H1 (cell line): ENCODE measurements around the gene VRK2. TPM values are rescaled to one million over a fixed set of nuclear protein-coding genes. Genes with fewer than 3 reads are reported as not detected.

Experiments used
- CTCF ChIA-PET: fragments of 300-600 bp; sonication (Branson Sonifier 250); formaldehyde crosslinking; loops from one replicate; lab custom pipeline; 2021; ENCODE audit not compliant: partially characterized antibody; lab: Charles Lee
- POLR2A ChIA-PET: fragments of 300-600 bp; sonication (Branson Sonifier 250); formaldehyde crosslinking; loops from one replicate; lab custom pipeline; 2021; ENCODE audit warnings: inconsistent platforms; ENCODE audit not compliant: partially characterized antibody; lab: Charles Lee
- DNase-seq, 2 experiments: peaks; one replicate each; pipeline versions ENCODE4 v3.0.0 to v3.0.0-alpha.2; 2010 to 2022; ENCODE audit warnings: low spot score in 2 of 2, low read depth in 1 of 2, mixed read lengths in 1 of 2
- FAIRE-seq: peaks from 2 replicates; lab custom pipeline; 2011; peaks lifted over from hg19 to GRCh38; lab: Jason Lieb, UNC
- H2AFZ ChIP-seq: 2 replicates; pipeline ENCODE4 v1.8.1; 2012; ENCODE audit warnings: low read length, inconsistent platforms
- H2AK5ac ChIP-seq: 2 replicates; pipeline ENCODE4 v1.6.1; 2013; ENCODE audit warnings: low read depth, low read length
- H2BK120ac ChIP-seq: replicated peaks from 2 replicates; pipeline ENCODE3; 2013; ENCODE audit warnings: low read depth, low read length, inconsistent platforms
- H2BK12ac ChIP-seq: 2 replicates; pipeline ENCODE4 v1.6.1; 2013; ENCODE audit warnings: low read depth, low read length
- H2BK15ac ChIP-seq: 2 replicates; pipeline ENCODE4 v1.6.1; 2013; ENCODE audit warnings: low read length
- H2BK20ac ChIP-seq: 2 replicates; pipeline ENCODE4 v1.6.1; 2013; ENCODE audit warnings: low read length
- H2BK5ac ChIP-seq: 2 replicates; pipeline ENCODE4 v1.6.1; 2013; ENCODE audit warnings: low read depth, low read length
- H3K14ac ChIP-seq: 2 replicates; pipeline ENCODE4 v1.6.1; 2013; ENCODE audit warnings: inconsistent platforms; ENCODE audit not compliant: insufficient read length
- H3K18ac ChIP-seq: 2 replicates; pipeline ENCODE4 v1.6.1; 2013; ENCODE audit warnings: low read length; ENCODE audit errors: extremely low read depth
- H3K23ac ChIP-seq: 2 replicates; pipeline ENCODE4 v1.6.1; 2013; ENCODE audit warnings: inconsistent platforms; ENCODE audit not compliant: insufficient read length
- H3K23me2 ChIP-seq: 2 replicates; pipeline ENCODE4 v1.6.1; 2013; ENCODE audit warnings: low read depth, low read length
- H3K27ac ChIP-seq: 2 replicates; pipeline ENCODE4 v1.6.1; 2011; ENCODE audit warnings: low read depth, low read length, inconsistent platforms
- H3K27me3 ChIP-seq, 4 experiments: replicated peaks in 1 of 4; 1 replicate in 1 of 4; 2 replicates in 3 of 4; pipeline versions ENCODE4 v1.6.1 to v1.8.1; 2011 to 2013; ENCODE audit warnings: low read length in 3 of 4, mild to moderate bottlenecking in 3 of 4, inconsistent platforms in 2 of 4, mixed read lengths in 2 of 4, moderate library complexity in 1 of 4; ENCODE audit not compliant: control insufficient read depth in 3 of 4, insufficient read depth in 3 of 4; ENCODE audit errors: extremely low read depth in 1 of 4
- H3K36me3 ChIP-seq, 4 experiments: 2 replicates each; pipeline versions ENCODE4 v1.6.1 to v1.8.1; 2011 to 2013; ENCODE audit warnings: mild to moderate bottlenecking in 4 of 4, low read length in 3 of 4, moderate library complexity in 2 of 4, control low read depth in 1 of 4, inconsistent platforms in 1 of 4; ENCODE audit not compliant: insufficient read depth in 4 of 4, control insufficient read depth in 2 of 4
- H3K4ac ChIP-seq: replicated peaks from 2 replicates; pipeline ENCODE3; 2013; ENCODE audit warnings: low read length, low read depth, mixed read lengths, inconsistent platforms; ENCODE audit not compliant: insufficient read length
- H3K4me1 ChIP-seq, 4 experiments: replicated peaks in 1 of 4; 1 replicate in 1 of 4; 2 replicates in 3 of 4; pipeline versions ENCODE4 v1.6.1 to v1.8.1; 2011 to 2013; ENCODE audit warnings: low read length in 3 of 4, inconsistent platforms in 2 of 4, mixed read lengths in 1 of 4; ENCODE audit not compliant: insufficient read depth in 4 of 4, control insufficient read depth in 3 of 4
- H3K4me2 ChIP-seq, 2 experiments: 2 replicates each; pipeline versions ENCODE4 v1.6.1 to v1.8.1; 2011 to 2013; ENCODE audit warnings: low read depth in 2 of 2, low read length in 2 of 2, control low read depth in 1 of 2, inconsistent platforms in 1 of 2, mild to moderate bottlenecking in 1 of 2; ENCODE audit not compliant: insufficient read depth in 1 of 2
- H3K4me3 ChIP-seq, 4 experiments: fragments of 200-600, 300-600 bp in 1 of 4; sonication (generic), shearing (Covaris generic), sonication (Bioruptor Twin) in 1 of 4; 2 replicates each; pipeline versions ENCODE4 v1.5.1 to v1.8.1; 2011 to 2016; ENCODE audit warnings: low read length in 4 of 4, low read depth in 3 of 4, control low read depth in 2 of 4, inconsistent platforms in 2 of 4, mild to moderate bottlenecking in 2 of 4, mixed read lengths in 1 of 4, moderate library complexity in 1 of 4; ENCODE audit not compliant: insufficient read depth in 2 of 4; ENCODE audit errors: extremely low read depth in 1 of 4
- H3K56ac ChIP-seq: replicated peaks from 2 replicates; pipeline ENCODE3; 2013; ENCODE audit warnings: low read depth, mild to moderate bottlenecking, mixed read lengths, low read length, inconsistent platforms; ENCODE audit not compliant: insufficient read length
- H3K79me1 ChIP-seq: 2 replicates; pipeline ENCODE4 v1.6.1; 2013; ENCODE audit warnings: low read depth, low read length, control low read depth
- H3K79me2 ChIP-seq, 2 experiments: 2 replicates each; pipeline versions ENCODE4 v1.6.1 to v1.8.1; 2012 to 2013; ENCODE audit warnings: low read length in 2 of 2, mild to moderate bottlenecking in 2 of 2, inconsistent platforms in 1 of 2; ENCODE audit not compliant: insufficient read depth in 2 of 2, control insufficient read depth in 1 of 2
- H3K9ac ChIP-seq, 4 experiments: replicated peaks in 1 of 4; 1 replicate in 1 of 4; 2 replicates in 3 of 4; pipeline versions ENCODE4 v1.6.1 to v1.8.1; 2011 to 2013; ENCODE audit warnings: low read depth in 3 of 4, low read length in 3 of 4, control low read depth in 2 of 4, mild to moderate bottlenecking in 2 of 4, moderate library complexity in 2 of 4, inconsistent platforms in 1 of 4; ENCODE audit errors: extremely low read depth in 1 of 4
- H3K9me3 ChIP-seq, 2 experiments: 2 replicates each; pipeline versions ENCODE4 v1.6.1 to v1.8.1; 2012 to 2013; ENCODE audit warnings: mild to moderate bottlenecking in 2 of 2, moderate library complexity in 2 of 2, control low read depth in 1 of 2, inconsistent platforms in 1 of 2, low read depth in 1 of 2, low read length in 1 of 2, mixed read lengths in 1 of 2; ENCODE audit not compliant: insufficient read depth in 2 of 2
- H4K20me1 ChIP-seq, 2 experiments: replicated peaks in 1 of 2; 2 replicates each; pipeline versions ENCODE3 to v1.8.1; 2011 to 2013; ENCODE audit warnings: inconsistent platforms in 2 of 2, low read length in 2 of 2, mild to moderate bottlenecking in 1 of 2; ENCODE audit not compliant: insufficient read depth in 2 of 2, control insufficient read depth in 1 of 2
- H4K5ac ChIP-seq: 2 replicates; pipeline ENCODE4 v1.6.1; 2013; ENCODE audit warnings: low read length, low read depth, mixed read lengths, inconsistent platforms; ENCODE audit not compliant: insufficient read length
- H4K8ac ChIP-seq: 2 replicates; pipeline ENCODE4 v1.8.0; 2013; ENCODE audit warnings: mild to moderate bottlenecking, moderate library complexity, low read length, inconsistent platforms; ENCODE audit not compliant: insufficient read depth; ENCODE audit errors: extremely low read depth
- H4K91ac ChIP-seq: replicated peaks from 2 replicates; pipeline ENCODE3; 2013; ENCODE audit warnings: low read length, mixed read lengths, inconsistent platforms; ENCODE audit not compliant: insufficient read length
- BACH1 ChIP-seq: IDR thresholded peaks from 2 replicates; pipeline ENCODE4 v1.6.1; 2012; ENCODE audit warnings: low read length, improper control_type of control experiment
- E2F6 ChIP-seq: IDR thresholded peaks from 2 replicates; pipeline ENCODE4 v1.6.1; 2012; ENCODE audit warnings: inconsistent platforms
- EGR1 ChIP-seq: IDR thresholded peaks from 2 replicates; pipeline ENCODE4 v1.6.1; 2011; ENCODE audit warnings: low read depth, low read length, borderline replicate concordance
- GTF2F1 ChIP-seq: IDR thresholded peaks from 2 replicates; pipeline ENCODE4 v1.6.1; 2012; ENCODE audit warnings: low read depth, low read length, improper control_type of control experiment, borderline replicate concordance
- JUND ChIP-seq: IDR thresholded peaks from 2 replicates; pipeline ENCODE4 v1.6.1; 2011; ENCODE audit warnings: mild to moderate bottlenecking, improper control_type of control experiment, low read length
- POLR2A ChIP-seq, 2 experiments: IDR thresholded peaks; 1 replicate in 1 of 2; 2 replicates in 1 of 2; pipeline ENCODE4 v1.6.1; 2011; ENCODE audit warnings: low read depth in 2 of 2, low read length in 2 of 2, mild to moderate bottlenecking in 2 of 2; ENCODE audit errors: control extremely low read depth in 1 of 2
- POU5F1 ChIP-seq: IDR thresholded peaks from 2 replicates; pipeline ENCODE4 v1.6.1; 2011; ENCODE audit warnings: low read depth, mild to moderate bottlenecking, low read length, moderate library complexity
- SP2 ChIP-seq: IDR thresholded peaks from 2 replicates; pipeline ENCODE4 v1.6.1; 2012; ENCODE audit warnings: mild to moderate bottlenecking, low read length, inconsistent platforms
- SRF ChIP-seq: IDR thresholded peaks from 2 replicates; pipeline ENCODE4 v1.6.1; 2011; ENCODE audit warnings: mild to moderate bottlenecking, low read depth, low read length, moderate library complexity
- TAF7 ChIP-seq: optimal IDR thresholded peaks from 2 replicates; pipeline ENCODE3; 2011; ENCODE audit warnings: low read depth, mild to moderate bottlenecking, inconsistent platforms, low read length, moderate library complexity, borderline replicate concordance
- whole genome bisulfite sequencing, 2 experiments: shearing (Covaris generic) in 1 of 2; methylation state at CpG; one replicate each; pipeline versions ENCODE4 v1.1.6 to v1.1.7; 2013 to 2015; ENCODE audit warnings: low lambda C conversion rate in 2 of 2, mixed read lengths in 2 of 2, inconsistent platforms in 1 of 2, low coverage in 1 of 2, missing lambda C conversion rate in 1 of 2; ENCODE audit not compliant: insufficient replicate concordance in 2 of 2, insufficient coverage in 1 of 2, insufficient read length in 1 of 2; ENCODE audit errors: extremely low coverage in 1 of 2, missing lambda C conversion rate in 1 of 2; 5-methylcytosine and 5-hydroxymethylcytosine counted together
- polyA plus RNA-seq, 7 experiments: library from polyadenylated mRNA; depleted of rRNA in 3 of 7; stranded (reverse) in 5 of 7; unstranded in 2 of 7; fragments of >200 nt in 5 of 7; fragments of 200-250 nt in 2 of 7; gene quantifications; 1 replicate in 5 of 7; 2 replicates in 1 of 7; 4 replicates in 1 of 7; pipeline versions ENCODE4 v1.2.1 to v1.2.3, GENCODE V29; 2011 to 2013; ENCODE audit warnings: missing spikeins in 2 of 7, mixed read lengths in 2 of 7
- total RNA-seq: library from RNA; stranded (reverse); fragmentation: NEBNext Ultra II Directional; extraction: Animal tissue kit (Norgen Biotek cat#: 25700); gene quantifications from 2 replicates; pipeline ENCODE4 v1.2.1, GENCODE V29; 2021

VRK2 gene
- total and polyA plus RNA-seq, 2 of the 8 experiments (the other 6 are each of a cell fraction or from before 2014, with no cell fraction given) = 7.6 to 27.8 TPM

GRCh38 chr2:58035352-58035751 is 11.3 kb upstream of the VRK2 start:
- Histone ChIP-seq H3K36me3 (no peaks in the 10 kb centered on the region), H2AFZ (no peak overlapping the region), H3K4me1 (no peaks in the 10 kb centered on the region), H4K91ac (no peak overlapping the region), H2BK120ac (no peak overlapping the region), H3K79me1 (no peaks in the 10 kb centered on the region), H3K14ac (no peak overlapping the region), H2BK20ac (no peak overlapping the region), H2BK15ac (no peak overlapping the region), H2BK5ac (no peak overlapping the region), H3K9me3 (no peaks in the 10 kb centered on the region), H3K79me2 (no peaks in the 10 kb centered on the region), H3K27me3 (no peaks in the 10 kb centered on the region), H4K5ac (no peak overlapping the region), H2BK12ac (no peak overlapping the region), H3K4ac (no peak overlapping the region), H4K20me1 (no peaks in the 10 kb centered on the region), H3K27ac (no peak overlapping the region), H2AK5ac (no peak overlapping the region), H3K9ac (no peak overlapping the region), H3K23ac (no peak overlapping the region), H3K4me3 (no peak overlapping the region), H3K18ac (no peak overlapping the region), H3K56ac (no peak overlapping the region), H4K8ac (no peak overlapping the region), H3K4me2 (no peak overlapping the region), H3K23me2 (no peaks in the 10 kb centered on the region)
- no peak for DNase-seq
- no peak for FAIRE-seq
- CTCF ChIA-PET = no interaction called here
- WGBS, 2 experiments = 96% methylated on average over 3 of the region's 3 CpGs; no CpG with 5 or more reads in 1 of the 2 experiments
- POLR2A ChIA-PET = no interaction called here
- TF ChIP-seq EGR1 (no peak), SP2 (no peak), JUND (no peak), GTF2F1 (no peak), TAF7 (no peak), BACH1 (no peak), POU5F1 (no peak), SRF (no peak), E2F6 (no peak), POLR2A (IDR thresholded peaks at IDR 0.05; ENCODE audit: control extremely low read depth in 1 of 2, low read depth in 2 of 2, low read length in 2 of 2) (no peak)
